ENCODE measurements around the gene ACIN1. TPM values are rescaled to one million over a fixed set of nuclear protein-coding genes. Genes with fewer than 3 reads are reported as not detected.

Gene ACIN1
- total RNA-seq, 3 donors from 2014 or later (not counting 1 experiment from before 2014, with no cell fraction given) = 321 to 395 (median 347) TPM

DNA sequence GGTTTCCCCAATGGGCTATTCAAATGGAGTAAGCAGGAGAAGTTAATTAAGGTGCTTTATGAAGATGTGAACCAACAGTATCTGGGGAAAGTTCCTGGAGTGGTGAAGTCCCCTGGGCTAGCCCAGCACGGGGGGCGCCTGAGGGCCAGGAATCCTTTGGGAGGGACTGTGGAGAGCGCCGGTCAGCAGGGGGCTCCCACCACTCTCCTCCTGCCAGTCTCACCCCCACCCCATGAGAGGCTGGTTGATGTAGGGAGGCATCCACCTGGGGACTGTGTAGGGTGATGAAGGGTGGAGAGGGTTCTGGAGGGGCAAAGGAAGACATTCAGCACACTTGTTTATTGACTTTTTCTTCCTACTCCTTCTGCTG, 19.7 kb upstream of the ACIN1 start:
- H3K27ac Mint-ChIP-seq = no peak overlapping the region
- no peak for ATAC-seq
- no peaks in the 10 kb centered on the region for H3K9me3 Mint-ChIP-seq
- no peaks in the 10 kb centered on the region for H3K36me3 Mint-ChIP-seq
- no peaks in the 10 kb centered on the region for H3K27me3 ChIP-seq (ENCODE audit: control insufficient read depth, insufficient read depth, low read length)
- H3K4me3 ChIP-seq (ENCODE audit: low read length) = no peak overlapping the region
- no peaks in the 10 kb centered on the region for H3K9me3 ChIP-seq (ENCODE audit: control insufficient read depth, insufficient read depth, low read length)
- H3K36me3 ChIP-seq (ENCODE audit: control insufficient read depth, insufficient read depth, low read length) = no peaks in the 10 kb centered on the region
- H3K27me3 Mint-ChIP-seq (ENCODE audit: low read depth in 2 of 2) = peaks cover 0 to 10% of the 10 kb centered on the region in 2 donors
- H3K4me1 Mint-ChIP-seq = no peaks in the 10 kb centered on the region
- H3K27ac ChIP-seq (ENCODE audit: low read length) = no peak overlapping the region
- WGBS (ENCODE audit: insufficient coverage) = 56% methylated on average over 2 of the region's 4 CpGs
- TF ChIP-seq, protein P1, sequence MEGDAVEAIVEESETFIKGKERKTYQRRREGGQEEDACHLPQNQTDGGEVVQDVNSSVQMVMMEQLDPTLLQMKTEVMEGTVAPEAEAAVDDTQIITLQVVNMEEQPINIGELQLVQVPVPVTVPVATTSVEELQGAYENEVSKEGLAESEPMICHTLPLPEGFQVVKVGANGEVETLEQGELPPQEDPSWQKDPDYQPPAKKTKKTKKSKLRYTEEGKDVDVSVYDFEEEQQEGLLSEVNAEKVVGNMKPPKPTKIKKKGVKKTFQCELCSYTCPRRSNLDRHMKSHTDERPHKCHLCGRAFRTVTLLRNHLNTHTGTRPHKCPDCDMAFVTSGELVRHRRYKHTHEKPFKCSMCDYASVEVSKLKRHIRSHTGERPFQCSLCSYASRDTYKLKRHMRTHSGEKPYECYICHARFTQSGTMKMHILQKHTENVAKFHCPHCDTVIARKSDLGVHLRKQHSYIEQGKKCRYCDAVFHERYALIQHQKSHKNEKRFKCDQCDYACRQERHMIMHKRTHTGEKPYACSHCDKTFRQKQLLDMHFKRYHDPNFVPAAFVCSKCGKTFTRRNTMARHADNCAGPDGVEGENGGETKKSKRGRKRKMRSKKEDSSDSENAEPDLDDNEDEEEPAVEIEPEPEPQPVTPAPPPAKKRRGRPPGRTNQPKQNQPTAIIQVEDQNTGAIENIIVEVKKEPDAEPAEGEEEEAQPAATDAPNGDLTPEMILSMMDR (IDR thresholded peaks at IDR 0.05) = no peak
- H3K4me1 ChIP-seq (ENCODE audit: control insufficient read depth, insufficient read depth, low read length) = peaks cover 11% of the 10 kb centered on the region
- DNase-seq = no peak
- intact Hi-C loops (cut with micrococcal nuclease) = no loop called here
- no peak overlapping the region for H3K4me3 Mint-ChIP-seq

DNA sequence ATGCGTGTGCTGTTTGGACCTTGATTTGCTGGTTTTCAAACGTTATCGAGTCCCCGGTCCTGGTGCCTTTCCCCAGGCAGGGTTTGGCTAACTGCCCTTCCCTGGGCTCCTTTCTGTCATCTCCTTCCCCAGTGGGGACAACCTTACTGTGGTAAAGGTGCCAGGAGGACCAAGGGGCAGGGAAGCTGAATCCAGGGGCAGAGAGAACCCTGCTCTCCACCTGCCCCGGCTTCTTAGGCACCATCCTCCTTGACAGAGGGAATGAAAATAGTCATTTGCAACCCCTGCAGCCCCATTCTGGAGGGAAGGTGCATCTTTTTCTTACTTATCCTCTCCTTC, 19.2 kb upstream of the ACIN1 start:
- H3K9me3 Mint-ChIP-seq = no peaks in the 10 kb centered on the region
- Histone ChIP-seq H3K36me3 (ENCODE audit: control insufficient read depth, insufficient read depth, low read length) (no peaks in the 10 kb centered on the region), H3K27ac (ENCODE audit: low read length) (no peak overlapping the region), H3K4me1 (ENCODE audit: control insufficient read depth, insufficient read depth, low read length) (peaks cover 6% of the 10 kb centered on the region), H3K4me3 (ENCODE audit: low read length) (no peak overlapping the region), H3K27me3 (ENCODE audit: control insufficient read depth, insufficient read depth, low read length) (no peaks in the 10 kb centered on the region), H3K9me3 (ENCODE audit: control insufficient read depth, insufficient read depth, low read length) (no peaks in the 10 kb centered on the region)
- intact Hi-C loops (cut with micrococcal nuclease) = no loop called here
- H3K27ac Mint-ChIP-seq = no peak overlapping the region
- DNase-seq = no peak
- peaks cover 0 to 10% of the 10 kb centered on the region in 2 donors for H3K27me3 Mint-ChIP-seq (ENCODE audit: low read depth in 2 of 2)
- H3K4me3 Mint-ChIP-seq = no peak overlapping the region
- no peak for ATAC-seq
- 91% methylated on average over 5 of the region's 5 CpGs for WGBS (ENCODE audit: insufficient coverage)
- H3K4me1 Mint-ChIP-seq = no peaks in the 10 kb centered on the region
- TF ChIP-seq, protein P1 (IDR thresholded peaks at IDR 0.05) = no peak
- no peaks in the 10 kb centered on the region for H3K36me3 Mint-ChIP-seq

DNA sequence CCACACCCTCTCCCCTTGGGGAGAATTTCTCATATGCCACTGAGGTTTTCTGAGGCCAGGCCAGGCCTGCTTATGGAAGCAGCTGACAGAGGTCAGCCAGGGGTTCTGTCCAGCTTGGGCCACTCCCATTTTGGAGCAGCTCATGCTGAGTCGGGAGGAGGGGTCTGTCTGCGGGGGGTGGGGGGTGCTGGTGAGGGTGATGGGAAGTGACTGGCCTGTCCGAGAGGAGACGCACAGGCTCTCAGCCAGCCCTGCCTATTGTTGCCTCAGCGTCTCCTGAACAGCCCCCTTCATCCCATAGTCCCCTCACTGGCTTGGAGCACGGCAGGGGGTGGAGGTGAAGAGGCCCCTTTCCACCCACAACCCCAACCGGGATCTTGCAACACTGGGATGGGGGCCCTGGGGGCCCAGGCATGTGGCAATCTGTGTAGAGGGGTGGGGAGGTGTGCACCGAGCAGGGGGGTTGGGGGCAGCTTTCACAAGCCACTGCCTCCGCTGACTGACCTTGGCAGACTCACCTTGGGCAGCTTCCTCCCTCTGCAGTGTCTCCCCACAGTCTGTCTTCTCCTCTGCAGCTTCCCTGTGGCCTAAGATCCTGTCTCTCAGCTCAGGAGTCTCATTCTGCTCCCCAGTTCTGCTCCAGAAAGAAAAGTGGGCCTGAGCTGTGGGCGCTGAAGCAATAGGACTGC, 18.6 kb upstream of the ACIN1 start:
- Histone ChIP-seq H3K27me3 (ENCODE audit: control insufficient read depth, insufficient read depth, low read length) (no peaks in the 10 kb centered on the region), H3K27ac (ENCODE audit: low read length) (no peak overlapping the region), H3K4me1 (ENCODE audit: control insufficient read depth, insufficient read depth, low read length) (peaks cover under 1% of the 10 kb centered on the region), H3K36me3 (ENCODE audit: control insufficient read depth, insufficient read depth, low read length) (no peaks in the 10 kb centered on the region), H3K9me3 (ENCODE audit: control insufficient read depth, insufficient read depth, low read length) (no peaks in the 10 kb centered on the region), H3K4me3 (ENCODE audit: low read length) (no peak overlapping the region)
- WGBS (ENCODE audit: insufficient coverage) = 82% methylated on average over 4 of the region's 10 CpGs
- ATAC-seq (no peak), DNase-seq (no peak)
- TF ChIP-seq, protein P1 (IDR thresholded peaks at IDR 0.05) = no peak
- Mint-ChIP-seq H3K27ac (no peak overlapping the region), H3K9me3 (no peaks in the 10 kb centered on the region), H3K4me1 (no peaks in the 10 kb centered on the region), H3K4me3 (no peak overlapping the region), H3K27me3 (ENCODE audit: low read depth in 2 of 2) (peaks cover 0 to 10% of the 10 kb centered on the region in 2 donors), H3K36me3 (no peaks in the 10 kb centered on the region)
- intact Hi-C loops (cut with micrococcal nuclease) = no loop called here
